SK-N-MC (cell line): ENCODE data around the gene PACS1.

Experiments
- EZH2 ChIP-seq: fragments of 200-600 bp; sonication (generic); IDR thresholded peaks from one replicate; pipeline ENCODE4 v1.6.1; 2017; ENCODE audit warnings: antibody characterized with exemption
- POLR2AphosphoS5 ChIP-seq: IDR thresholded peaks from 2 replicates; pipeline ENCODE4 v1.6.1; 2012; ENCODE audit warnings: mild to moderate bottlenecking, low read depth, low read length, borderline replicate concordance

DNA sequence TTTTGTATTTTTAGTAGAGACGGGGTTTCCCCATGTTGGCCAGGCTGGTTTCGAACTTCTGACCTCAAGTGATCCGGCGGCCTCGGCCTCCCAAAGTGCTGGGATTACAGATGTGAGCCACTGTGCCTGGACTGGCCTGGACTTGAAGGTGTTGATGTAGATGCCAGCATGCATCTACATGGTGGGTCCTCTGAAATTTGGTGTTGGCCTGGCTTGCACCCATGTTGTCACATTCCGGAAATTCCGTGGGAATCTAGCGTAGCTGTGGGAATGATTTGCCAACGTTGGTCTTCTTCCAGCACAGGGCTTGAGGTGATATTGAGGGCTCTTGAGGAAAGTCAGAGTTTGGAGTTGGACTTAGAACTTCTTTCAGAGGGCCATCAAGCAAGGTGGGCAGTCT lies 6.5 kb downstream of the PACS1 start:
- TF ChIP-seq POLR2AphosphoS5 (no peak), EZH2 (no peak)
